GM12891 (cell line): ENCODE results near the gene RHOB.

ENCODE experiments used
- POLR2A ChIP-seq: IDR thresholded peaks from 2 replicates; pipeline ENCODE4 v1.6.1; 2011; ENCODE audit warnings: low read depth, low read length, control low read depth
- POLR2AphosphoS5 ChIP-seq: IDR thresholded peaks from 2 replicates; pipeline ENCODE4 v1.6.1; 2011; ENCODE audit warnings: low read depth, low read length, control low read depth
- POU2F2 ChIP-seq: IDR thresholded peaks from 2 replicates; pipeline ENCODE4 v1.6.1; 2011; ENCODE audit warnings: low read depth, mild to moderate bottlenecking, control low read depth, low read length, moderate library complexity
- SPI1 ChIP-seq: IDR thresholded peaks from 2 replicates; pipeline ENCODE4 v1.6.1; 2011; ENCODE audit warnings: low read depth, low read length, control low read depth
- TAF1 ChIP-seq: IDR thresholded peaks from 2 replicates; pipeline ENCODE4 v1.6.1; 2011; ENCODE audit warnings: low read depth, low read length, control low read depth

- TF ChIP-seq POLR2AphosphoS5 (no peak), POLR2A (no peak), TAF1 (no peak), SPI1 (no peak), POU2F2 (no peak)
Measured at GRCh38 chr2:20479835-20480234, 33.0 kb downstream of the RHOB start.
